HG03159 (cell line): ENCODE measurements around the gene PPP1R11.

Experiments used
- ATAC-seq: cut with Tn5 transposase; IDR thresholded peaks from one replicate; pipeline ENCODE4 v1.9.1; 2021; ENCODE audit warnings: mild to moderate bottlenecking, moderate library complexity; ENCODE audit not compliant: unreplicated experiment

The PPP1R11 gene

DNA sequence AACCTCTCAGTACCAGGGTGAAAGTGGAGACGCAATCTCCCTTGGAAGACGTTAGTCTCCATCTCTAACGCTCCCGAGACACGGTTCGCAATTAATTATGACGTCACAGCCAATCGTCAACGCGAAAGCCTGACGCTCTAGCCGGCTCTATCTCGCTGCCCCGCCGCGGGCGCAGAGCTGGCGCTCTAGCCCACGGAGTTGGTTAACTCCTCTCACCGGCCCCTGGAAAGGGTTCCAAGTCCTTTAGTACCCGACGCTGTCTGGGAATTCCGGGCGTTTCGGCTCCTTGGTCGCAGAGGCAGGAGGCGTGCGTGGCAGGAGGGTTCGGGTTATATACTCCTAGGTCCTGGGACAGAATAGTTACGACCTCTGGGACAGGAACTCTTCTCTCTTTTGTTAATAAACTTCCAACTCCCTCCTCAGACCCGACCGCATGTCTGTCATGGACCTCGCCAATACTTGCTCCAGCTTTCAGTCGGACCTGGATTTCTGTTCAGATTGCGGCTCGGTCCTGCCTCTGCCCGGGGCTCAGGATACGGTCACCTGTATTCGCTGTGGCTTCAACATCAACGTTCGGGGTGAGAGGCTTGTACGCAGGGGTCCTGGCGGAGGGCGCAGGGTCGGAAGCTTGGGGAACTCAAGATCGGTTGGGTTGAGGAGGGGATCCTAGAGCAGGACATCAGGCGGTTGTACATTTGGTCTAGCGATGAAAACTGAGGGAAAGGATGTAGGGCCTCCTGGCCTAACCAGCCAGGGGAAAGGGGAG is 5.7 kb upstream of the PPP1R11 start, which contains the start of gene POLR1H:
Gene POLR1H, plus strand, starts transcription at position 174 of the 766 bp plus-strand sequence. Its CDS starts 260 bp downstream, at position 434.
- ATAC-seq = peak; percentile 83

DNA sequence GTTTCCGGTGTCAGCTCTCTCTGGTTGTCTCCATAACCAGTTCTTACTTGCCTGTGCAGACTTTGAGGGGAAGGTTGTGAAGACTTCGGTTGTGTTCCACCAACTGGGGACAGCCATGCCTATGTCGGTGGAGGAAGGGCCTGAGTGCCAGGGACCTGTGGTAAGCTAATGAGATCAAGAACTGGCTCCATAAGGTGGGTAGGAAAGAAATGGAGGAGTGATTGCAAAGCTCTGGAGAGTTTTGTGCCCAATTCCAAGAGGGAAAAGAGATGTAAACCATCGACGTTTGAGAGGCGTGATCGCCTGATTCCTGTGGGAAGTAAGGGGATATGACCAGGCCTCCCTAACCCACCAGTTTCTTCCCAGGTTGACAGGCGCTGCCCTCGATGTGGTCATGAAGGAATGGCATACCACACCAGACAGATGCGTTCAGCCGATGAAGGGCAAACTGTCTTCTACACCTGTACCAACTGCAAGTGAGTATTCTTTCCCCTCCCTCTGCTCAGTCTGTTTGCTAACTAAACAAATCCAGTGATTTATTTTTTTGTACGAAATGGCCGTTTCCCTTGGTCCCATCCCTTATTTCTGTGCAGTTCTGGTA is 5.0 kb upstream of the PPP1R11 start:
- ATAC-seq = peak; percentile 24

DNA sequence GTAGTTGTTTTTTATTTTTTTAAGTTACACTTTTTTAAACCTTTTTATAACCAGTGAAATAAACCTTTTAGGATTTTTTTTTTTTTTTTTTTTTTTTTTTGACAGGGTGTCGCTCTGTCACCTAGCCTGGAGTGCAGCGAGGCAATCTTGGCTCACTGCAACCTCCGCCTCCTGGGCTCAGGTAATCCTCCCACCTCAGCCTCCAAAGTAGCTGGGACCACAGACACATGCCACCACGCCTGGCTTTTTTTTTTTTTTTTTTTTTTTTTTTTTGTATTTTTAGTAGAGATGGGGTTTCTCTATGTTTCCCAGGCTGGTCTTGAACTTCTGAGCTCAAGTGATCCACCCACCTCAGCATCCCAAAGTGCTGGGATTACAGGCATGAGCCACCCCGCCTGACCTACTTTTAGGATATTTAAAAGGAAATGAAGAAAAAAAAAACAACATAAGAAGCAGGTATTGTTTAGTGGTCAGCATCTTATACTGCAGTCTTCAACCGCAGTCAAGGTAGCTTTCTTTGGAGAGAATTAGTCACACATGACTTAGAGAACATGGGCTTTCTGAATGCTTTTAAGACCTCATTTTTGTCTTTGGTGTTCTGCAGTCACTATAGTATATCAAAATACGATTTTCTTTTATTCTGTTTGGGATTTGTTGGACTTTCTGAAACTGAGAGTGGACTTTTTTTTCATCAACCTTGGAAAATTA is 4.4 kb upstream of the PPP1R11 start:
- ATAC-seq = no peak

DNA sequence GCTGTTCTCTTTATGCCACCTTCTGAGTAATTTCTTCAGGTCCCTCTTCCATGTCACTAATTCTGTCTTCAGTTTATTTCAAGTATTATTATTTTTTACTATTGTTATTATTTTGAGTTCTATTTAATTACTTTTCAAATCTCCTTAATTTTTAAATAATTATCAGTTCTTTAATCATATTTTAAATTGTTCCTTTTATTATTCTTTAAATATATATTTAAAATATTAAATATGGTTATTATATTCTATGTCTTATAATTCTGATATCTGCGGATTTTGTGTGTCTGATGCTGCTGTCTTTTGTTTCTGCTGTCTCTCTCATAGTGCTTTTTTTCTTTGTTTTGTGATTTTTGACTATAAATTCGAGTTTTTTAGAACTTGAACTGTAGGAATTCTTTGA is 3.7 kb upstream of the PPP1R11 start:
- ATAC-seq = no peak

DNA sequence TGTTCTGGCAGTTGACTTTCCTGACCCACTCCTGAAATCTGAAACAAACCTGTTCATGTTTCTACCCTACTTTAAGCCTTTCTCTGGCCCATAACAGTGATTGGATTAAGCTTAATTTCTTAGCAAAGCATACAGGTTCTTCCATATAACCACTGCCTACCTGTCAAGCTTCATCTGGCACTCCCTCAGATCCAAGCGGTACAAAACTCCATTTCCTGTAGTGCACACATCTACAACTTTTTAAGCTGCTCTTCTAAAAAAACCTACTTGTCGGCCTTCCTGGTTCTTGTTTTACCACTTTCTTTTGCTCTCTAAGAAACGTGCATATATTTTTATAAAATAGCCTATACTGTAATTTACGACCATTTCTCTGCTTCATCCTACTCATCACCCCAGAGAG is 916 bp upstream of the PPP1R11 start:
- ATAC-seq = no peak

DNA sequence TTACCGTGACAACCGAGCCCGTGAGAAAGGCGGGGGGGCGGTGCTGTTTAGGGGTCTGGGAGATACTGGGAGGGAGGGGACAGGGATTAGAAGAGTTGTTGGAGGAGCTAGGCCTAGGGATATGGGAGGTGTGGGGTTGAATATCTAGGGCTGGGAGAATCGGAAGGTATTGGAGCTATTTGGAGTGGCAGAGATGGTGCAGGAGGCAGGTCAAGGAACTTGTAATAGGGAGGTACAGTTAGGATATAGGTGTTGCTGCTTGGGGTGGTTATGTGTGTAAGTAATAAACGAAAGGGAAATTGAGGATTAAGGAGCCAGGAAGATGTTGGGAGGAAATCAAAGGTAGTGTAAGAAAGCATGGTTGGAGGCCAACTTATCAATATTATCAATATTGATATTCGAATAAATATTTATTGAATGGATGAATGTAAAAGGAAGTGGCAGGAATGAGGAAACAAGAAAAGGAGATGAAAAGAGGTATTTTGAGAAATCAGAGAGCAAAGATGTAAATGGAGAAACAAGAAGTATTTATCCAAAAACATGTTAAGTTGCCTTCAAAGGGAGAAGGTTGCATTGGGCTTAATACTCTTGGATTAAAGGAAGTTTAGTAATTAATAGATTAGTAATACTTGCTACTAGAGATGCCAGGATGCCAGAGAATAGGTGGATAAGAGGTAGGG is 602 bp downstream of the PPP1R11 start:
- ATAC-seq = no peak

DNA sequence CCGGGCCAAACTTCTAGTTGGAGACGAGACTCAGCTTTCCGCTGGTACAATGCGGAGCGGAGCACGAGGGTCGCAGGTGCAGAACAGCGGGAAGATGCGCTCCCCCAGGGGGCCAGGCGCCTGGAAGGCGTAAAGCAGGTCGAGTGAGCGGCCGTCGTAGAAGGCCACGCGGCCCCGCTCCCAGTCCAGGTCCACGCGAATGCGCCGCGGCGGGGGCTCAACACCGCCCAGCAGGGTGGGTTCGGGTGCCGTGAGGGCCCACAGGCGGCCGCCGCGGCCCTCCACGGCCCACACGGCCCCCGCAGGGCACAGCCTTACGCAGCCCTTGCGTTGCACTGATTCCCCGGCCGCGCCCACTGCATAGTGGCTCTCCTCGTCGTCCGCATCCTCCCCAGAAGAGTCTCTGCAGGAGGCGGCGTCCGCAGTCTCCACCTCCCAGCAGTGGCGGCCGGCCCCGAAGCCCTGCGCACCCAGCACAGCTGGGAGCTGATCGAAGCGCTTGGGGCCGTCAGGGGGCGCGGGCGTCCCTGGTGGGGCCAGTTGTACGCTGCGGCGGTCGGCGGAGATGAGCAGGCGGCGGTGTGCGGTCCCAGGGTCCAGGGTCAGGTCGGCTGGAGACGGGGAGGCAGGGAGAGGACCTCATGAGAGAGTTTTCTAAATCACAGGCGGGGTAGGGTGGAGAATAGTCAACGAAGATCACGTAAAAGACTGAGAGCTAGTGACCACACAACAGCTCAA is 4.3 kb downstream of the PPP1R11 start:
- no peak for ATAC-seq

DNA sequence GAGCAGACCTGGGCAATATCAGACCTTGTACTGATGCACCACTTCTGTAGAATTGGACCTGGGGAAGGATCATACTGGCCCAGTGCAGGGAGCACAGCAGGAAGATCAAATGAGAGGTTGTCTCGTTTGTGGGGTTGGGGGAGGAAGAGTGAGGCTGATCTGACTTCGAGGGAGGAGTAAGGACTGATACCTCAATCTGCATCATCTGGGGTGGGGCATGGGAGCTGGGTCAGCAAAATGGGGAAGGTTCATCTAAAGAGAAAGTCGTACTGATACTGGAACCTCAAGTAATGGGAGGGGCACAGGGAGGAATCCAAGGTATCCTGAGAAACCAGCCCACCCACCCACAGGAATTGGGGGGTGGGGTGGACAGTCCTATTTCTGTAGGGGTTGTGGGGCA is 4.9 kb downstream of the PPP1R11 start:
- no peak for ATAC-seq

DNA sequence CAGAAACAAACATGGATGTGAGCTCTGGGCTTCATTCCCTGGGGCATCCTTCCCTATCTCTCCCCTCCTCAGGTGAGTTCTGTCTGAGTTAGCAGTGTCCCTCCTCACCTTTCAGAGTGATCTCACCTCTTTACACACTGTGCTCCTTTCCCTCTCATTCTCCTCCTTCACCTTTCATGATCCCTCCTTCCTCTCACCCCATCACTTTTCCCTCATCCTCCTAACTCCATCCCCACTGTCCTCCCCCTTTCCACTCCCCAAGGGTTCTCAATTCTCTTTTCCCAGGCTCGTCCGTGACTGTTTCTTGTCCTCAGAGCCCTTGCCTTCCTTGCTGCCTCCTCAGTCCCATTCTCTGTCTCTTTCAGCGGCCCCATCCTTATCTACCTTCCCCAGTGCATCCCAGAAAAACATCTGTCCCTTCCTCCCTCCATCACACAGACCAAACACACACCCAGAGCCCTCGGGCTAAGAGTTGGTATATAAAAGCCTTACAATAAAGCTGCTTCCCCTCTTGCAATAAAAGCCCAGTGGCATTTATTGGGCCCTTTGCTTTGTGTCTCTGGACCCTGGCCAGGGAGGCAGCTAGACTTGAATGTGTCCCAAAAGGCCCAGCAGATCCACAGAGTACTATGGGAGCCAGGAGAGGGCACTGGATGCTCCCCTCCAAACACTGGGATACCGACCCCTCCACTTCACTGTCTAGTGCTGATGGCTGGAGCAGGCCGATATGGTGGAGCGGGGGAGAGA is 6.7 kb downstream of the PPP1R11 start:
- no peak for ATAC-seq

DNA sequence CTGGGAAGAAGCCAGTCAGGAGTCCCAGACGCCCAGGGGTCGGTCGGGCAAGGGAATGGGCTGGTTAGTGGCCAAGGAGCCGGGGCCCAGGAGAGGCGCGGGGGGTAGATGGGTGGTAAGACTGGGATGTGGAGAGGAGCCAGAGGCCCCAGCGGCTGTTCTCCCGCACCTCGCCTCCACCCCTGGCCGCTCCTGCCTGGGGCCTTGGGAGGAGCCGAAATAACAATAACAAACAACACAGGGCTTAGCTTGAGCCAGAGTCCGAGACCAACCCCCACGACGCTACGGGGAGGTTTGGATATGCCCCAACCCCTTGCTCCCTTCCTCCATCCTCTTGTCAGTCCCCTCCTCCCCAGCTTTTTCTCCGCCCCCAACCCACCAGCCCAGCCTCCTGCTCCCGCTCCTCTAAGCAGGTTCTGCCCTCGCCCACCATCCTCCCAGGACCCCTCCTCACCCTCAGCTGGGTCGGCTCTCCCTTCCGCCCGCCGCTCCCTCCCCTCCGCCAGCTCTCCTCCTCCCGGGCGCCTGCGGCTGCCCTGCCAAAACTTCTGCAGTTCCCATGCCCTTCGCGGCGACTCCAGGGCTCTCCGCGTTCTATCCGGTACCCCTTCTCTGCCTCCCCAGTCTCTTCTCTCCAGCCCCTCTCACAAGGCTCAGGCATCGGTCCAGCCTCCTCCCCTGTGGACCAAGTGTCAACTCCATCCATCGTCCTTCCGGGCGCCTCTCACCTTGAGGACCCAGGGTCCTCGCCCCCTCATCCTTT is 7.5 kb downstream of the PPP1R11 start:
- ATAC-seq = no peak

DNA sequence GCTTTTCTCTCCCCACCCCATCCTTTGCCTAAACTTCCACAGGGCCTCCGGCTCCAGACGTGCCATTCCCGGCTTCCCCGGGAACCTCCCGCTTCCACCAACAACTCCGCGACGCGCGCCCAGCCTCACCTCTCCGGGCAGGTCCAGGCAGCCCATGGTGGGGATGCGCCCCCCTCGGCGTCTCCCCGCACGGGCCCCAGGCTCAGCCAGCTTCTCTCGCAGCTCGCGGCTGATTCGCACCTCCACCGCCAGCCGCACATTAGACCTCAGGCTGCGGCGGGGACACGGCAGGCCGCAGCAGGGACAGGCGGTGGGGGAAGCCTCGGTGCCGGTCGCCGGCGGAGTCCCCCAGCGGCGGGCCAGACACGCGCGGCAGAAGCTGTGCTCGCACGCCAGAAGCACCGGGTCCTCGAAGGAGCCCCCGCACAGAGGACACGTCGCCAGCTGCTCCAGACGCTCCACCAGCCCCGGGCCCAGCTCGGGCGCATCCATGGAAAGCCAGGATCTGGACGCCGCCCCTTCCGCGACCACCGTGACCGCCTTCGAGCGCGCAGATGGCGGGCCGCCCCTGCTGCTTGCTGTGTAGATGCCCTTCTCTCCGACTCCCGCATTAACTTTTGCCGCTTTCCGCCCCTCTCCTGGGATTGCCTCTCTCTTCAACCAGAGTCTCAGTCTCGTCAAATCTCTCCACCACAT is 8.2 kb downstream of the PPP1R11 start, which contains the start of gene RNF39:
Gene RNF39, minus strand, starts transcription at position 676 of the 696 bp plus-strand sequence. Its CDS starts 184 bp downstream, at position 492.
- ATAC-seq = no peak

DNA sequence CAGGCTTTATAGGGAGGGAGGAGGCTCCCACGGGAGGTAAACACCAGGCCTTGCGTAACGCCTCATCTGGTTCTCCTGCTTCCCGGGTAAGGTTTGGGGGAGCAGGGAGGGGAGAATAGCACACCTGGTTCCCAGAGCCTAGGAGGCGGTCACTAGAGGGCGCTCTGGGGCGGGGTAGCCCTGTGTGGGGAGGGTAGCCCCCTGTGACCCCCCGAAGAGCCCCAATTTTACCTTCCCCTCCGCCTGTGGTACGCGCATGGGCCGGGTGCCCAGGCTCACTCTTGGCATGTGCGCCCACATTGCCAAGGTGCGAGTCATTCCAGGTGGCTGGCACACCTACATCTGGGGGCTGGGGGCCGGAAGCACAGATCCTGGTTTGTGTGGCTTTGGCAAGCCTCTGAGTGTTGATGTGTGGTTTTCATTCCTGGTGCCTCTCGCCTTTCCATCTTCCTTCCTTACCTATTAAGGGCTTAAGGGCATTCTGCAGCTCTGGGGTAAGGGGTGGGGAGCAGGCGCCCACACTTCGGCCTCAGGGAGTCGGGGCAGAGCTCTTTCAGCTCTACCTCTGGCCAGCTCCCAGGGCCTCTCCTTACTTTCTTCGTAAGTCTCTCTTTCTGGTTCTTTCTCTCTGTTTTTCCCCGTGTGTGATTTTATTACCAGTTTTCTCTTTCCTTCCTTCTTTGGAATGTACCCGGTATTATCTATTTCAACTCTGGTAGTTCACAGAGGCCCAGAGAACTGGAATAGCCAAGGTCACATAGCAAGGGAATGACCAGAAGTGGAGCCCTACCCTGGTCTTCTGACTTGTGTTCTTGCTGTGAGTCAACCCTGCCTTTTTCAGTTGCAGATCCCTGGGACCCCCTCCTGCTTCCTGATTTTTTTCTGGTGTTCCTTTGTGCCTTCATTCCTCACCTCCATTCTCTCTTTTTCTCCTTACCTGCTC is 9.1 kb downstream of the PPP1R11 start:
- no peak for ATAC-seq

DNA sequence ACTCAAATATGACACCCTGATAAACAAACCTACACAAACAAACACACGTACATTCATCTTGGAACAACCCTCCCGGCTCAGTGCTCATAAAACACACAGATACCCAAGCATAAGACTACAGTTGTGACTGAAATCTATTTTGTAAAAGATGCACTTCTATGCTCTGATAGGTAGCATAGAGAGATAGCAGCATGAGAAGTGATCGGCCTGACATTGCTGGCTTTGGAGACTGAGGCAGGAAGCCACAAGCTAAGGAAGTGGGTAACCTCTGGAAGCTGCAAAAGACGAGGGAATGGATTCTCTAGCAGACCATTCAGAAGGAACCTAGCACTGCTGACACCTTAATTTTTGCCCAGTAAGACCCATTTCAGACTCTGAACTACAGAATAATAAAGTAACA is 10.2 kb downstream of the PPP1R11 start:
- no peak for ATAC-seq

DNA sequence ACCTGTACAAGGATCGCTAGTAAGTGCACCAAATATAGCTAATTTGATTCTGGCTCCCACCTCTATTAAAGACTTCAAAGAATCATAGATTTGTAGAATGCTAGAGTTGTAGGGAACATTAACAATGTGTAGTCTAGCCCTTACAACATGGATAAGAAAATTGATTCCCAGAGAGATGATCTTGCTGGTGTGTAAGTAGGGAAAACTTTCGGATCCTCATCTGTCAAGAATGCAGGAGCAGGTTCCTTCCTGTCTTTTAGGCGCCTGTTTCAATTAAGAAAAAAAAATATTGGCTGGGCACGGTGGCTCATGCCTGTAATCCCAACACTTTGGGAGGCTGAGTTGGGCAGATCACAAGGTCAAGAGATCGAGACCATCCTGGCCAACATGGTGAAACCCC is 20.9 kb downstream of the PPP1R11 start:
- ATAC-seq = no peak

DNA sequence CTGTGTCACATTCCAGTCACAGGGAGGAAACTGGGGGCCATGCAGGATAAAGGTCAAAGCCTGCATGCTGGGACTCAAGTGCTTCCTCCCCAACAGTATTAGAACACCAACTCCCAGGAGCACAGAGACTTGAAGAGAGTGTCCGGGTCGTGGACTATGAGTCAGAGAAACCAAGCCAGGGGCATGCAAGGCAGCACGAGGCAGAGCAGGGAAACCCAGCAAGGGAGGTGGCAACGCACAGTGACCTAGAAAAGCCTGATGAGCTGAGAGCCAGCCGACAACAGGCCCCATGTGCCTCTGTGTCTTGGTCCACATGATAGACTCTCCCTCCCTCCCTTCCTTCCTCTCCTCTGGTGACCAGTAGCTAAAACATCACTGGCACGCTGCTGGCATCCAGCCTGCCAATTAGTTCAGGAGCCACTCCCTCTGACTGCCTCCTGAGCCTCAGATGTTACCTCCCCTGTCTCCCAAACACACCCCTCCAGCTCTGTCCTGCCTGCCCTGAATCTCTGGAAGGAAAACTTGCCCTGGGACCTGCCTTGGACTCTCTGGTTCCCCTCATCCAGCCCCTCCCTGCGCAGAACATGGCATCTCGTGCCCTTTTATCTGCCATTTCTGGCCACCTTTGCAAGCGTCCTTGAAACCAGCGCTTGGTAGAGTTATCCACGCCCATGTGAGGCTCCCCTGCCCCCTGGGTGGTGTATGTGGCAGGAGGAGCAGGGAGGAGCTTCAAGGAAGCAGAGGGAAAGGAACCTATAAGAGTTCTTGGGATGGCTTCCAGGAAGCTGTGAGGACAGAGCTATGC is 24.8 kb downstream of the PPP1R11 start:
- no peak for ATAC-seq

DNA sequence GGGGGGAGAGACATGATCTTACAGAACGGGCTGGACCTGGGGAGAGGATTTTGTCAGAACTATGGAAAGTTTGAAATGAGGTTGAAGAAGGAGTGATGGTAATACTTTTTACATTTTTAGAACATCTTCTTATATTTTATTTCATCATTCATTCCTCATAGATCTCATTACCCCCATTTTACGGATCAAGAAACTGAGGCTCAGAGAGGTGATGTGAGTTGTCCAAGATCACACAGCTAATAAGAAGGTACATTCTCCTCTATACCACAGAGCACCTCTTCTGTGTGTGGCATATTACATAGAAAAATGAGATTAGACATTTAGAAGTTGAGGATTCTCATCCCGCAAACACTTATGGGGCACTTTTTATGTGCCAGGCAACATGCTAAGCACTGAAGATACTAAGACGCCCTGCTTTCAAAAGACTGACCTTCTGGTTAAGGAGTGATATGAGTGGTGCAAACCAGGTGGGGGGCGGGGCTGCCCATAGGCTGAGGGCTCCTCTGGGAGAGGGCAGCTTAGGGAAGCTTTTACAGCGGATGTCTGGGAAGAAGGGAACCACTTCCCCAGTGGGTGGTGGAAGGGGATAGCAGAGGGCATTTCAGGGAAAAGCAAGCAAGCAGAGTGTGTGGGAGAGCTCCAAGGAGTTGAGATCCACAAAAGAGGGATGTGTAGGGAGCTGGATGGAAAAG is 26.0 kb downstream of the PPP1R11 start:
- ATAC-seq = no peak
